HG02981 (cell line): ENCODE measurements around the gene CNNM2.
A peak's percentile ranks its signal among the peaks of the same experiment; 100 is the strongest.

Source experiments
- ATAC-seq: cut with Tn5 transposase; IDR thresholded peaks from one replicate; pipeline ENCODE4 v1.9.1; 2021; ENCODE audit warnings: mild to moderate bottlenecking, moderate library complexity; ENCODE audit not compliant: unreplicated experiment

Gene CNNM2

DNA sequence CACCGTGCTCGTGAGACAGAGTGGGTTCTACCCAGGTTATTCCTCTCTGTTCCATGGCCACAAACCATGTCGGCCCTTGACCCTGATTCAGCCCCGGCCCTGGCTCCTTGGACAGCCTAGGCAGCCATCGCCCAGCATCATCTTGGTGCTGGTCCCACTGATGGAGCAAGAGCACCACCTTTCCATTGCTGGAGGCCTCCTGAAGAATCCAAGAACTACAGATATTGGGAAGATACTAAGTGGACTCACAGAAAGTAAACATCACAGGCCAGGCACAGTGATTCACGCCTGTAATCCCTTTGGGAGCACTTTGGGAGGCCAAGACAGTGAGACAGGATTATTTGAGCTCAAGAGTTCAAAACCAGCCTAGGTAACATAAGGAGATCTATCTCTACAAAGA, 149.9 kb downstream of the CNNM2 start:
- ATAC-seq: no peak

DNA sequence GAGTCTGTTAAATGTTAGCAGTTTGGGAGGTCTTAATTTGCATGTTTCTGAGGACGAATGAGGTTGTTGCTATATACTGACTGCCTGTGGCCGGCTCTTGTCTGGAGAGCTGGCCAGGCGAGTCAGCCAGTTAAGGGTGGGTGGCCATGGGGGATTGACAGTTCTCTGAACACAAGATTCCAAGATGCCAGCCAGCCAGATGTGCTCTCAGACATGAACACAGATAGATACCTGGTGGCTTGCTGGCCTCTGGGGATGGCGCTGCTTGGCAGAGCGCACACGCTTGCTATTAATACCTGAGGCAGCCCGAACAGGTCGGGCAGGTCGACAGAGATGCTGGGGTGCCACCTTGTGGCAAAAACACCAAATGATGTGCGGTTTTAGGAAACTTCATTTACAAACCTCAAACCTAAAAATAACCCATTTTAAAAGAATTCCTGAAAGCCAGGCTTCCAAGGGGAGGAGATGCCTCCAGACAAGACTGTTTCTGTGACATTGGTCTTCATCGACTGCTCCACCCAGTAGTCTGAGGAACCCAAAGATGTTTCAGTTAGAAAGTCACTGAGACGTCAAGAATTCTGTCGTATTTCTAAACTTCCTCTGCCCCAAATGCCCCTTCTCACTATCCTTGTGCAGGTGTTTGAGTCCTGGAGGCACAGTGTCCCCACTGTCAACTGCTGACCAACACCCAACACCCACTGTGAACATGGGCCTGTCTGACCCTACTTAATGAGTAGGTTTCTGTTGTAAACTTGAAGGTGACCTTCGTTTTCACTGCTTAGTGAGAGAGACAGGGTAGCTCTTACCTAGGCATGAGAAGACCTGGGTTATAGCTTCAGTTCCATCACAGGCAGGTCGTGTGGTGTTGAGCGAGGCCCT, 151.6 kb downstream of the CNNM2 start:
- peak; percentile 62 for ATAC-seq

DNA sequence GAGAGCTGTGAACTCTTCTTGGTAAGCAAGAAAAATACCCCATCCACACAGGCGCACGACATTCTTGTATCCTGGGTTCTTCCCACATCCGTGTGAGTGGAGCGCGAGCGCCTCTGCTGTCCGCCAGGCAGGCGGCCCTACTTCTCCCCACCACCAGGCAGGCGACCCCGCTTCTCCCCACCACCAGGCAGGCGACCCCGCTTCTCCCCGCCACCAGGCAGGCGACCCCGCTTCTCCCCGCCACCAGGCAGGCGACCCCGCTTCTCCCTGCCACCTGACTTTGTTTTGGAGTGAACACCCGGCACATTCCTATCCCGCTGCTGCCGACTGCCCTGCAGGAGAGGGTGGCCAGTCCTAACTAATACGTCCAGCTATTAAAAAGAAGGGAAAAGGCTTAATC, 154.2 kb downstream of the CNNM2 start:
- no peak for ATAC-seq

DNA sequence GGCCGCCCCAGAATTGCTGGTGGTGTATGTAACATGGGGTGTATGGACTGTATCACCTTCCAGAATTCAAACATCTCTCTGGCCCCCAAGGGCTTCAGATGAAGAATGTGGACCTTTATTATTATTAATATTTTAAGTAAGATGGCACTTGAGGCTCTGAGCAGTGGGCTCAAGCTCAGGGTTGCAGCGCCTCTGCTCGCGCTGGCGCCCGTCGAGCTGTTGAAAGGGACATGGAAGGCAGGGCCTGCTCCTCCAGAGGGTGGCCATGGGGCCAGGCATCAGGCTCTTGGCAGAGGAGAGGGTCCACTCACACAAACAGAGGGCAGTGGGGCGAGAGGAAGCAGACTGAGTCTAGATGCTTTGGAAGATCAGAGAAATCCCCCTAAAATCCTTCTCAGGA, 154.8 kb downstream of the CNNM2 start:
- ATAC-seq: no peak

DNA sequence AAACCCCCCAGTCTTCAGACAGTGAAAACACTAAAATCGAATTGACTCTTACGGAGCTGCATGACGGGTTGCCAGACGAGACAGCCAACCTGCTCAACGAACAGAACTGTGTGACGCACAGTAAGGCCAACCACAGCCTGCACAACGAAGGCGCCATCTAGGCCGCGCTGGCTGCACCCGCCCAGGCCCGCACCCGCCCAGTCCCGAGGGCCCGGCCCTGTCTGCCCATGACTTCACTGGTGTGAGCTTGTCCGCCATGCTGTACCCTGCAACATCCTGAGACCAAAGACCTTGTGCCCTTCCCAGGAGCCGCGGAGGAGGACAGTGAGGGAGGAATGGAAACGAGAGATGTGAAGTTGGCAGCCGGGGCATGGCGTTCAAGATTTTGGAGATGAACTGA, 158.9 kb downstream of the CNNM2 start:
- no peak for ATAC-seq

DNA sequence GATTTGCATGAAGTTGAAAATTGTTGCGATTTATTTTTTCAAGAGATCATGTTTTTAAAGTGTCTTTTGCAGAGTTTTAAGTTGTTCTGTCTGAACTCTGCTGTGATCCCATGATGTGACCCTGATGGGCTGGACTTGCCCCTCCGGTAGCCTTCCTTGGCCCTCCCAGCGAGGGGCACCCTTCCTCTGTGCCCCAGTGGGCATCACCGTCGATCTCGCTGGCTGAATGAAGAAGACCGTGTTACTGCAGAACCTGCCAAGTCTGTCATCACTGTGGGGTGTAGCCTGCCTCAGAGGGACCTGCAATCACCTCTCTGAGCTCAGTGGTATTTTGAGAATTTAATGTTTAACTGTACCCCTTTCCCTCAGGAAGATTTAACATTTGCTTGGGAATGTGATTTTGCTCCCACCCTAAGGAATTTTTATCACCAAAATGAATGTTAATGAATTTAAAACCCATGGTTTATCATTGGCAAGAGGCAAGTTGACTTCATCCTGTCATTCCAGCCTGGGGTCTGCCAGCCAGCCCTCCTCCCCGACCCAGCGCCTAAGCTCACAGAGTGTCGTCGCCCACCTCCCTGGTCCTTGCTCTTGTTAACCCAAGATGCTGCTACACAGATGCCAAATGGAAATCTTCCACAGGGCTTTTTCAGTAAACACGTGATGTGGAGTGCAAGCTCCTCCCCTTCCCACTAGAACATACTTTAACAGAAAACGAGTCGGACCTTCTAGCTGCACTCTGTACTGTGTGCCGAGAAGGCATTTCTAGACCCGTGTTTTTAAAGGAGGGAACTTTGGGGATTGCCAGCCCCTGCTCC, 159.6 kb downstream of the CNNM2 start:
- no peak for ATAC-seq

DNA sequence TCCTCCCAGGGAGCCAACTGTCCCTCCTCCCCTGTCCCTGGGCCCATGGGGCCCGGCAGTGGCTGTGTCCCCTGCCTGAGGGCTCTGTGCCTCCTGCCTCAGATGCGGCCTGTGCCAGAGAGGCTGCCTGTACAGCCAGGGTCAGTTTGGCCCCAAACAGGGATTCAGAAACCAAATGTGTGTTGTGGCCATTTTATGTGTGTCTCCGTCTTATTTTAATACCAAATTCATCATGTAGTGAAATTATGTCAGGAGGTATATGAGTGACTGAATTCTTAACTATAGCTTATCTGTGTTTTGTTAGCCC, 160.2 kb downstream of the CNNM2 start:
- ATAC-seq: no peak

DNA sequence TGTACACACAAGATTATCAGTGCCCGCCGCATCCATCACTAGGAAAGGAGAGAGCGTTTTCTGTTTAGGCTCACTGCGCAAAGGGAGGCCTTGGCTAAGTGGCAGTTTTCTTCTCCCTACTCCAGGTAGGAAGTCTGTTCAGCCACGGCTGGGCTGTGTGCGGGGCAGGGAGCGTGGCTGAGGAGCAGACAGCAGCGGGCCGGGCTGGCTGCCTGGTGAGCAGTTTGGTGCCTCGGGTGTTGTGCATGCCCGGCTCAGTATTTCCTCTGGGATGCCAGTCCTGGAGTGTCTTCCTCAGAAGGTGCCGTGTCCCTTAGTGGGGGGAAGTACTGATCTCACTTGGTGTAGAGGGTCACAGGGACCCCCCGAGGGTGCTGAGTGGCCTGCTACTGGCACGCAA, 160.6 kb downstream of the CNNM2 start:
- ATAC-seq: no peak

DNA sequence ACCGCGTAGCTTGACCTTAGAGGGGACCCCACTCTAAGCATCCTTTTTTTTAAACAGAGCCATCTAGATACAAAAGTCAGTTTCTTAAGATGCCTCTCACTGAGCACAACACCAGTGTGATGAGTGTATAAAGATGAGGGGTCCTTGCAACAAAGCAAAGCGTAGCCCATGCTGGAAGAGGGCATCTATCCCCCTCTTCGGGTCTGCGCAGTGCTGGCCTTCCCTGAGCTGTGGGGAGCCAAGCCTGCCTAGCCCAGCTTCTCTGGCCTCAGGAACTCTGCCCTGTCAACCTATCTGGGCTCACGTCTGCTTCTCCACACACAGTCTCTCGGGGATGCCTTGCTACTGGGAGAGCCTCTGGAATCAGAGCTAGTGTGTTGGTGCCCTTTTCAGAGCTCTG, 161.0 kb downstream of the CNNM2 start:
- ATAC-seq: no peak

DNA sequence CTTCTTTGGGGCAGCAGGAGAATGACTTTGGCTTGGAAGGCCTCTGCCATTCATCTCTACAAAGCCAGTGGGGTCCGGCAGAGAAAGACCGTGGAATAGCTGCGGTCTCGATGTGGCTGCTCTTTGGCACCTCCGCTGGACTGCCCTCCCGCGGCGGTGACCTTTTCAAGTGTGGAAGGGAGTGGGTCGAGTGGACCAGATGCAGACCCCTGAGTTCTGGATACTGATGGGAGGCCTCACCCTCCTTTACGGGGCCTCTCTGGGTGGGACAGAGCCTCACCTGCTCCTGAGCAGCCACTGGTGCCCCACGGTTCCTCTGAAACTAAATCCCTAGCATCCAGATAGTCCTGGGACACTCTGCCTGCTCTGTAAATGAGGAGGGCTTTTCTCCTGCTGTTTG, 161.9 kb downstream of the CNNM2 start:
- no peak for ATAC-seq

DNA sequence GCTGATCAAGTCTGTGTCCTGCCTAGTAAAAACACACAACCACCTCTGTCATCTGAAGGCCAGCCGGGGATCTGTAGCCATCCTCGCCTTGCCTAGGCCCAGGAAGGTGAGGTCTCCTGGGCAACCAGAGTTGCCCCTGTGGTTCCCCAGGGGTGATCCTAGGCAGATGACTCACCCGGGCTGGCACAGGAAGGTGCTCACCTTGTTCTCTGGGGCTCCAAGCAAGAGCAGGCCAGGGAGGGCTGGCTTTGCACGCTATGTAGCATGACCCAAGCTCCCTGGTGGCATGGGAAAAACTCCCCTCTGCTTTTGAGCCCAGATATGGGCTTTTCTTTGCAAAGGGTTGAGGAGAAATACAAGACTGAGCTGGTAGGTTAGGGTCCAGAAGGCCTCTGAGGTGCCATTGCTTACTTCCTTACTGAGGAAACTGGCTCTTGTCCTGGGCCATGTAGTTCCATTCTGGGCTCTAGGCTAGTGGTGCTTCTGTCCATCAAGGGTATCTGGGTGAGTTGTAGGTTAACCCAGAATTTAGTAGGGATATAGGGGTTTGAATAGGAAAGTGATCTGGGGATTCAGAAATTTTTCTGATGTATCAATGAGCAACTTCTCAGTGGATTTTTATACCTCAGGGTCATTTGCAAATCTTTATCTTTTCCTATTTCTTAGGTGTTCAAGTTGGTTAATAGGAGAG, 162.9 kb downstream of the CNNM2 start:
- no peak for ATAC-seq

DNA sequence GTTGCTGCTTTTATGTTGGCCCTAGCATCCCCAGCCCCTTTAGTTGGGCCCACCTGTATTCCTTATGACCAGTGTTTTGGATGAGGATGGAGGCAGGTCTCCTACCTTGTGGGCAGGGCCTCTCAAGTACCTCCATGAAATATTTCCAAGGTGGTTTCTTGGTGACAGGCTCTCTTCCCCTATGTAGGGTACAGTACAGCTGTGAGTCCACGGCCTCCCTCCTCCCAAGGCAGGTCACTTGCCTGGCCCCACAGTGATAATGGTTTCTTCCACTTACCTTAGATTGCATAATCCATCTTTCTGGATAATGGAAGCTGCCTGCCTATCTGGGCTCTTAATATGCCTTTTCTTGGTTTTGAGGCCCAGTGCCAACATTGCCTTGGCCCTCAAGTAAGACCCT, 164.6 kb downstream of the CNNM2 start:
- no peak for ATAC-seq

DNA sequence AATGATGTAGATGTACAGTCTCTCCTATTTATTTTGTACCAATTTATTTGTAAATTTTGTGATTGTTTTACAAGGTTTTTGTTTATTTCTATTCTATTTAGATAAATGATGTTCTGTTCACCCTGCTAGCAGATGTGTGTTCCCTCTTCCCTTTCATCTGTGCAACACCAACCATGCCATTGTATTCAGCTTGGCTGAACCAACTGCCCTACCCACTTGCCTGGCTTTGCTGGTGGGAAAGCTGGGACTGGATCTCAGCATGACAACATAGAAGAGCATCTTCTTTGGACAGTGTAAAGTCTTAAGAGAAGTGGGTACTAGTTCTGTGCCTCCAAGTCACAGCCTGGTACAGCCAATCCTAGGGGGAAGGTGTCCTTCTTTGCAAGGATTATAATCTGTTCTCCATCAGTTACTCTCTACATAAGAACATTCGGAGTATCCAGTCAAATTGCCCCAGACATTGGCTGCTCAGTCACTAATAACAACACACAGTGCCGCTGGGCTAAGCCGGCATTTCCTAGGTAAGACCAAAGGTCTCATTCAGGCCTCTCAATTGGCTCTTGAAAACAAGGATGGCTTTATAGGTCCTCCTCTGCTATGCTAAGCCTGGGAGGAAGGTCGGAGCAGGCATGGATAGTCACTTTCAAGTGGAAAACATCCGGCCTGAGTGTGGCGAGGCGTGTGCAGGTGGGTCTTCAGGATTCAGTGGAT, 165.3 kb downstream of the CNNM2 start:
- ATAC-seq: no peak

DNA sequence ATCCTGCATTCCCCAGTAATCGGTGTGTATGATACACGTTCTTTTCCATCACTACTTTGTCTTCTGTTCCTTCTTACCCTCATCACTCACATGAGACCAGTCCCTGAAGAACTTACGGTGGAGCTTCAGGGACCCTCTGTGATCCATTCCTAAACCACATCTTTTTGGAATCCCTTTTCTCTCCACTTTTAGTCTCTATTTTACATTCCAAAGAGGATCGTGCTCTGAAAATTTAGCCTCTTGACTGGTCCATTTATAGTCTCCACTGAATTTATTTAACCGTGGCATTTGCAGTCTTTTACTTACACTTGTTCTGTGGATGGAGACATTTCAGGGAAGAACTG, 165.9 kb downstream of the CNNM2 start:
- no peak for ATAC-seq

DNA sequence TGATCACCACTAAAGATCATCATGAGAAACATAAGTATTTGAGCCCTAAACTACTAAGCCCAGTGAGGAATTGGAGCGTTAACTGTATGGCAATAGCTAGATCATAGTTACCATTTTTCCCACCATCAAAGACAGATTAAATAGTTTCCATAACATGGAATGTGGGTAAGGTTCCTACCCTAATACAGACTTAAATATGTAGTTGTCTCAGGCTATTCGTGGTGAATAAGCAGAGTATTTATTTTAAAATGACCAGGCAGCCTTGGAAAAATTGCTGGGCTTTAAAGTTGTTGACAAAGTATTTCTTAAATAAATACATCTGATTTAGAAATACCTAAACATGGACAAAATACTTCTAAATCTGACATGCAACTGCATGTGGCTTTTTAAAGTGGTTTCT, 168.2 kb downstream of the CNNM2 start:
- no peak for ATAC-seq

DNA sequence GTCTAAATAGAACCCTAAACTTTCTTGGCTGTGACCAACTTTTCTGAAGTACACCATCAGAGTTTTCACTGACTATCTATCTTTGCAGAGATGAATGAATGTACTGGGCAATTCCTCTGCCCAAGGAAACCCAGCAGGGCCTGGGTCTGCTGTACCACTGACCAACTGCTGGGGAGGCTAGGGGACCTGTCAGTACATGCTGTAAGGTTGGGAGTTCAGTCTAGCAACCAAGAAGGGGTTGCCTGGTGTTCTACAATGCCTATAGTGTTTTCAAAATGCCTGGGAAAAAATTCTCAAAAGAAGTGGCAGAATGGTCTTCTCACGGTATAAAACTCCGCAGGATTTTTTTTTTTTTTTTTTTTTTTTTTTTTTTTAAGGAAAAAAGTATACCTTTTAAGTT, 168.7 kb downstream of the CNNM2 start:
- ATAC-seq: no peak

DNA sequence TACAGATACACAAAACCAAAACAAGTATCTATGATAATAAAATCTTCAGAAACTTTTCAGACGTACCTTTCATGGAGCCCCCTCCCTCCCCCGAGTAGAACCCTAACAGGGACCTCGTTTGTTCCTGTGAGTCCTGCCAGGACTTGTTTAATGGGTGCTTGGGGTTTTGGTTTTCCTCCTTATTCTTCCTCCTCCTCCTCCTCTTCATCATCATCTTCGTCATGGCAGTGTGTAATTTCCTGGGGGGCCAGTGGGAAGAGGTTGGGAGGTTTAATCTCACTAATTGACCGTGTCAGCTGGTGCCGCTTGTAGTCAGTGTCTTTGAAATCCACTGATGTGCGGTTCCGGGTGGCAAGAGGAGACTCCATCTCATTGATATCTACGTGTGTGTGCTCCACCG, 171.4 kb downstream of the CNNM2 start:
- no peak for ATAC-seq

DNA sequence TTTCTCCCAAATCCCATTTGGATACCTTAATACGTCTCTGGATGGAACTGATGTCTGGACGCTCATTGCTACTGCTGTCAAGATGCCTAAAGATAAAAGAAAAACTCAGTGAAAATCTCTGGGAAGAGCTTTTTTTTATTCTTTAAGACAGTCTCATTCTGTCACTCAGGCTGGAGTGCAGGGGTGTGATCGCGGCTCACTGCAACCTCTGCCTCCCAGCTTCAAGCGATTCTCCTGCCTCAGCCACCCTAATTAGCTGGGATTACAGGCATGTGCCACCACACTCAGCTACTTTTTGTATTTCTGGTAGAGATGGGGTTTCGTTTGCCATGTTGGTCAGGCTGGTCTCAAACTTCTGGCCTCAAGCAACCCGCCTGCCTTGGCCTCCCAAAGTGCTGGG, 172.8 kb downstream of the CNNM2 start:
- ATAC-seq: no peak

DNA sequence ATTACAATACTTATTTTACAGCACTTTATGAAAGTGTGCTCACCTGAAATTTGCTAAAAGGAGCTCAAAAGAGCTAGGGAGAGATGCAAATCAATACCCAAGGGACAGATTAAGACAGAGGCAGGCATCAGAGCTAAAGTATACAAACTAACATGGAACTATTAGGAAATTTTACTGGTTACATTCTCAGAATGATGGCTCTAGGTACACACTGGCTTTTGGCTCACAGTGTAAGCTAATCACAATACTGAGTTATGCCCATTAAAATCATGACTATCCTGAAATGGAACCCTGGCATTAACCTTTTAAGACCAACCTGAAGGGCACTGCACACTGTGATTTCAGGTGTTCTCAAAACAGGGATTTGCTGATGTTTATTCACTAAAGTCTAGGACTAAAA, 176.9 kb downstream of the CNNM2 start:
- ATAC-seq: no peak

DNA sequence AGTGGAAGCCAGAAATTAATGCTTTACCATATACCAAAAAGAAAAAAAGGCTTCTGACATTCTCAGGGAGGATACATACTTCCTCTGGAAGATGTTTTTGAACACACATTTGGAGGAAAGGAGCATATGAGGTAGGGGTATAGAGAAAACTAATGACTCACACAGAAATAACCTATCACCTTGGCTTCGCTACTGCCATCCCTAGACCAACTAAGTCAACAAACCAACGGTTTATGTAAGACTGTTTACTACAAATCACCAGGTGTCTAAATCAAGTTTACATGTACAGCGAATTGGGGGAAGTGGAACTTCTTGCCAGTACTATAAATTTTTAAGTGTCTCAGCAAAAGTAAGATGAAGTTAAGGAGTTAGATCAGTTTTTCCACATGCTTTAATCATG, 178.0 kb downstream of the CNNM2 start:
- no peak for ATAC-seq

DNA sequence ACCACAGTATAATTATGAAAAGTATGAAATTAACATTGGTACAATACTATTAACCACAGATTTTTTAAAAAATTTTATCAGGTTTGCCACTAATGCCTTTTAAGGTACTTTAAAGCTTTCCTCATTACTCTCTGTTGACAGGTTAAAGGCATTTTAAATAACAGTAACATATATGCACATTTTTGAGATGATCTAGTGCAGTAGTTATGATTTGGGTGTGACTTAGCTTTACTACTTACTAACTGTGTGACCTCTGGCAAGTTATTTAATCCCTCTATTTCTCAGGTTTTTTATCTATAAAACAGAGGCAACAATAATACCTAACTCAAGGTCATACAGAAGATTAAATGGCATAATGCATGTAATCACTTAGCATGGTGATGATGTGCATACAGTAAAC, 180.1 kb downstream of the CNNM2 start:
- no peak for ATAC-seq
